Measurements from ENCODE around the gene ZNF70. TPM values are rescaled to one million over a fixed set of nuclear protein-coding genes. Genes with fewer than 3 reads are reported as not detected.

ZNF70 gene
- total RNA-seq, 4 donors from 2014 or later = 4.1 to 7.4 (median 6.0) TPM

- no peak for TF ChIP-seq CTCF (IDR thresholded peaks at IDR 0.05)
- TF ChIP-seq EP300 (IDR thresholded peaks at IDR 0.05) = no peak
- no peak for TF ChIP-seq POLR2A (IDR thresholded peaks at IDR 0.05)
- 85 to 94% methylated on average over 1 of the region's 1 CpG for WGBS, 2 donors
Observed at GRCh38 chr22:23708270-23708669, 42.6 kb downstream of the ZNF70 start.

GRCh38 chr22:23705358-23705757, 45.6 kb downstream of the ZNF70 start:
- no peaks in the 10 kb centered on the region for H3K27me3 ChIP-seq
- 90 to 91% methylated on average over 3 of the region's 3 CpGs for WGBS, 2 donors
- TF ChIP-seq EP300 (IDR thresholded peaks at IDR 0.05) = no peak
- no peak for TF ChIP-seq CTCF (IDR thresholded peaks at IDR 0.05)
- no peak for TF ChIP-seq POLR2A (IDR thresholded peaks at IDR 0.05)
- DNase-seq (ENCODE audit: low spot score in 2 of 2) = no peak
- no peak overlapping the region for H3K27ac ChIP-seq
- H3K4me3 ChIP-seq = no peak overlapping the region
- no peaks in the 10 kb centered on the region for H3K4me1 ChIP-seq
- peaks cover 0 to 93% (median 3%) of the 10 kb centered on the region in 3 donors for H3K36me3 ChIP-seq
- H3K9me3 ChIP-seq = no peaks in the 10 kb centered on the region

More at GRCh38 chr22:23708270-23708669, 42.6 kb downstream of the ZNF70 start:
- H3K36me3 ChIP-seq = peaks cover 0 to 95% (median 9%) of the 10 kb centered on the region in 3 donors
- H3K4me1 ChIP-seq = no peaks in the 10 kb centered on the region
- H3K9me3 ChIP-seq = no peaks in the 10 kb centered on the region
- no peaks in the 10 kb centered on the region for H3K27me3 ChIP-seq
- no peak for DNase-seq (ENCODE audit: low spot score in 2 of 2)
- no peak overlapping the region for H3K4me3 ChIP-seq
- no peak overlapping the region for H3K27ac ChIP-seq

GRCh38 chr22:23704829-23705228, 46.1 kb downstream of the ZNF70 start:
- peaks cover 0 to 94% (median 0%) of the 10 kb centered on the region in 3 donors for H3K36me3 ChIP-seq
- no peak overlapping the region for H3K4me3 ChIP-seq
- H3K4me1 ChIP-seq = no peaks in the 10 kb centered on the region
- no peak for DNase-seq (ENCODE audit: low spot score in 2 of 2)
- H3K27ac ChIP-seq = no peak overlapping the region
- H3K27me3 ChIP-seq = no peaks in the 10 kb centered on the region
- no peaks in the 10 kb centered on the region for H3K9me3 ChIP-seq
- 89 to 91% methylated on average over 3 of the region's 3 CpGs for WGBS, 2 donors
- TF ChIP-seq POLR2A (IDR thresholded peaks at IDR 0.05) (no peak), CTCF (IDR thresholded peaks at IDR 0.05) (no peak), EP300 (IDR thresholded peaks at IDR 0.05) (no peak)

- 87 to 88% methylated on average over 5 of the region's 5 CpGs for WGBS, 2 donors
- no peak overlapping the region for H3K27ac ChIP-seq
- no peaks in the 10 kb centered on the region for H3K27me3 ChIP-seq
- TF ChIP-seq CTCF (IDR thresholded peaks at IDR 0.05) (no peak), POLR2A (IDR thresholded peaks at IDR 0.05) (no peak), EP300 (IDR thresholded peaks at IDR 0.05) (no peak)
- H3K4me3 ChIP-seq = no peak overlapping the region
- H3K9me3 ChIP-seq = no peaks in the 10 kb centered on the region
- H3K4me1 ChIP-seq = no peaks in the 10 kb centered on the region
- H3K36me3 ChIP-seq = peaks cover 0 to 95% (median 0%) of the 10 kb centered on the region in 3 donors
- no peak for DNase-seq (ENCODE audit: low spot score in 2 of 2)
Observed at GRCh38 chr22:23704062-23704461, 46.9 kb downstream of the ZNF70 start.

- Histone ChIP-seq H3K36me3 (peaks cover 0 to 91% (median 0%) of the 10 kb centered on the region in 3 donors), H3K4me1 (peaks cover 0 to 3% (median 0%) of the 10 kb centered on the region in 4 donors), H3K9me3 (no peaks in the 10 kb centered on the region), H3K27me3 (no peaks in the 10 kb centered on the region), H3K27ac (no peak overlapping the region), H3K4me3 (no peak overlapping the region)
- WGBS, 2 donors = 80% methylated on average over 7 of the region's 7 CpGs
- no peak for DNase-seq (ENCODE audit: low spot score in 2 of 2)
- no peak for TF ChIP-seq CTCF (IDR thresholded peaks at IDR 0.05)
- TF ChIP-seq POLR2A (IDR thresholded peaks at IDR 0.05) = no peak
- TF ChIP-seq EP300 (IDR thresholded peaks at IDR 0.05) = no peak
Observed at GRCh38 chr22:23700706-23701105, 50.2 kb downstream of the ZNF70 start.

Data from tibial nerve (tissue), 4 donors.